ENCODE measurements around the gene KCTD20. TPM values are rescaled to one million over a fixed set of nuclear protein-coding genes. Genes with fewer than 3 reads are reported as not detected.

Gene KCTD20
- total RNA-seq: 100 to 1,000 TPM in 1 of 2 donors, 10 to 100 TPM in 1; 89.1 to 126 TPM

DNA sequence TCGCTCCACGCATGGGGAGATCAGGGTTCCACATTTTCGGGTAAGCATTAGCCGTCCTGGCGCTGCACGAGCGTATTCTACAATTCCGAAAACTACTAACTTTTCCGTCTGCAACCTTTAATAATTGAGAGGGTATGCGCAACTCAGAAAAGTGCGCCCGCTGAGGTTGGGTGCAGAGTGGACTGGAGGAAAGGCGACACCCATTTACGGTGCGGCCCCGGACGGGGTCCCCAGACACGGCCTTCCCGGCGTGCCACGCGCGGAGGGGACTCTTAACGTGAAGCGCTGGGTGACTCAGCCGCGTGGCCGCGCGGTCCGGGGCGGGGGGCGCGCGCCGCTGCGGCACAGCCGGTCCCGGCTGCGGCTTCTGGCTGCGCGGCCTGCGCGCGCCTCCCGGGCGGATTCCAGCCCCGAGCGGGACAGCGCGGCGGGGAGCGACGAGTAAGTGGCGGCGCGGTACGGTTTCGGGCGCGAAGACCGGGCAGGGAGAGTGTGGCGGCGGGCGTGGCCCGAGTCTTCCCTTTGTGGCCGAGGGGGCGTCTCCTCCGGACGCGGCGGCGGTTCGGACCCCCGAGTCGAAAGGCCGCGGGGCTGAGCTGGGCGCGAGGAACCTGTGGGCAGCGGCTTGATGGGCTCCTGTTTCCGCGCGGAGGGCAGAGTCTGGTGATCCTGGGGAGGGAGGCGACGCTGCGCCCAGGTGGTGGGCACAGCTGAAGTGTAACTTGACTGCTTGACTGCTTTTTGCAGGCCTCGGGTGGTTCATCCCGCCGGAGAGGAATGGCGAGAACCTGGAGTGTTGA lies at the start of gene KCTD20, which contains the start of gene PXT1:
TSS of gene KCTD20 (plus strand) at position 330 of the 800 bp plus-strand sequence. CDS start 27,098 bp downstream, outside the sequence.
TSS of gene PXT1 (minus strand) at position 184 of the 800 bp plus-strand sequence. CDS start 16,772 bp downstream, outside the sequence.

Small RNA genes lying within 50 kb of the gene (small RNA-seq; reads per million reads assigned to genes)
- gene RN7SL502P: 0 reads per million in 2 donors

Other genes starting within 250 kb of the KCTD20 start
- 10 to 100 TPM; 12.4 to 13.3 TPM for gene BRPF3, start 246.3 kb upstream of the KCTD20 start, total RNA-seq
- not detected for gene PNPLA1, start 172.9 kb upstream of the KCTD20 start, total RNA-seq
- gene BNIP5, start 106.1 kb upstream of the KCTD20 start, total RNA-seq: under 1 TPM; under 0.01 TPM
- gene ETV7, start 55.3 kb upstream of the KCTD20 start, total RNA-seq: 1 to 10 TPM; 5.9 to 8.7 TPM
- under 1 TPM; 0.33 to 0.69 TPM for gene PXT1, start 146 bp upstream of the KCTD20 start, total RNA-seq
- gene STK38, start 104.5 kb downstream of the KCTD20 start, total RNA-seq: 10 to 100 TPM; 16.2 to 17.6 TPM
- 100 to 1,000 TPM; 219 to 346 TPM for gene SRSF3, start 151.4 kb downstream of the KCTD20 start, total RNA-seq
- 100 to 1,000 TPM in 1 of 2 donors, 10 to 100 TPM in 1; 58.8 to 115 TPM for gene CDKN1A, start 235.7 kb downstream of the KCTD20 start, total RNA-seq